Large intestine (tissue), 3 donors: ENCODE data around the gene BHMT2. TPM values are rescaled to one million over a fixed set of nuclear protein-coding genes. Genes with fewer than 3 reads are reported as not detected.

Experiments used
- DNase-seq, 2 donors: peaks; one replicate each; pipeline versions ENCODE4 v3.0.0 to v3.0.0-alpha.2; 2013
- H3K27ac ChIP-seq: one replicate; pipeline ENCODE4 v1.5.1; 2013; ENCODE audit warnings: low read length
- H3K27me3 ChIP-seq: 2 replicates; pipeline ENCODE4 v1.6.1; 2013; ENCODE audit warnings: low read length; ENCODE audit not compliant: control insufficient read depth, insufficient read depth
- H3K36me3 ChIP-seq: 2 replicates; pipeline ENCODE4 v1.6.1; 2013; ENCODE audit warnings: low read length; ENCODE audit not compliant: control insufficient read depth, insufficient read depth
- H3K4me1 ChIP-seq: one replicate; pipeline ENCODE4 v1.6.1; 2013; ENCODE audit warnings: low read length; ENCODE audit not compliant: control insufficient read depth, insufficient read depth
- H3K4me3 ChIP-seq: one replicate; pipeline ENCODE4 v1.5.1; 2013; ENCODE audit warnings: low read length
- H3K9me3 ChIP-seq: one replicate; pipeline ENCODE4 v1.6.1; 2013; ENCODE audit warnings: mild to moderate bottlenecking, low read depth, low read length, moderate library complexity; ENCODE audit not compliant: control insufficient read depth
- WGBS: methylation state at CpG from one replicate; pipeline ENCODE4 v1.1.5; 2013; ENCODE audit warnings: low lambda C conversion rate; ENCODE audit not compliant: insufficient coverage; 5-methylcytosine and 5-hydroxymethylcytosine counted together
- polyA plus RNA-seq: library from polyadenylated mRNA; unstranded; fragments of 120-200 nt; gene quantifications from one replicate; pipeline ENCODE4 v1.2.1, GENCODE V29; 2013

The BHMT2 gene
- polyA plus RNA-seq, 1 donor = 2.8 TPM

- H3K36me3 ChIP-seq = no peaks in the 10 kb centered on the region
- no peaks in the 10 kb centered on the region for H3K27me3 ChIP-seq
- 80% methylated on average over 1 of the region's 3 CpGs for WGBS
- no peaks in the 10 kb centered on the region for H3K9me3 ChIP-seq
- no peak overlapping the region for H3K4me3 ChIP-seq
- no peak for DNase-seq
- H3K4me1 ChIP-seq = peaks cover 12% of the 10 kb centered on the region
- H3K27ac ChIP-seq = no peak overlapping the region
Observed at GRCh38 chr5:79091064-79091463, 21.5 kb downstream of the BHMT2 start.

GRCh38 chr5:79093762-79094161, 24.2 kb downstream of the BHMT2 start:
- peaks cover 12% of the 10 kb centered on the region for H3K4me1 ChIP-seq
- WGBS = 100% methylated on average over 1 of the region's 3 CpGs
- no peak overlapping the region for H3K4me3 ChIP-seq
- H3K36me3 ChIP-seq = no peaks in the 10 kb centered on the region
- H3K9me3 ChIP-seq = no peaks in the 10 kb centered on the region
- peak overlapping the region; percentile 24 for H3K27ac ChIP-seq
- no peaks in the 10 kb centered on the region for H3K27me3 ChIP-seq
- DNase-seq = peak in 1 of 2 donors; percentile 53

- Histone ChIP-seq H3K27me3 (peaks cover 4% of the 10 kb centered on the region), H3K4me1 (peaks cover 14% of the 10 kb centered on the region), H3K9me3 (no peaks in the 10 kb centered on the region), H3K27ac (no peak overlapping the region), H3K36me3 (no peaks in the 10 kb centered on the region), H3K4me3 (no peak overlapping the region)
- WGBS = no CpG with 5 or more reads among the region's 2 CpGs
- DNase-seq = no peak
Observed at GRCh38 chr5:79105868-79106267, 36.3 kb downstream of the BHMT2 start.

GRCh38 chr5:79107020-79107796, 37.6 kb downstream of the BHMT2 start:
- peak; percentile 43 to 74 for DNase-seq
- H3K4me3 ChIP-seq = no peak overlapping the region
- no peaks in the 10 kb centered on the region for H3K36me3 ChIP-seq
- H3K9me3 ChIP-seq = peaks cover 7% of the 10 kb centered on the region
- H3K27me3 ChIP-seq = peaks cover 15% of the 10 kb centered on the region
- peak overlapping the region; percentile 70 for H3K27ac ChIP-seq
- 60% methylated on average over 1 of the region's 7 CpGs for WGBS
- H3K4me1 ChIP-seq = peaks cover 20% of the 10 kb centered on the region

- Histone ChIP-seq H3K4me1 (peaks cover 20% of the 10 kb centered on the region), H3K27ac (peak overlapping the region; percentile 70), H3K9me3 (peaks cover 9% of the 10 kb centered on the region), H3K27me3 (peaks cover 24% of the 10 kb centered on the region), H3K4me3 (no peak overlapping the region), H3K36me3 (no peaks in the 10 kb centered on the region)
- no peak for DNase-seq
- no CpG with 5 or more reads among the region's 3 CpGs for WGBS
Observed at GRCh38 chr5:79108086-79108485, 38.5 kb downstream of the BHMT2 start.

GRCh38 chr5:79108792-79109191, 39.2 kb downstream of the BHMT2 start:
- no CpG with 5 or more reads among the region's 8 CpGs for WGBS
- Histone ChIP-seq H3K27me3 (peaks cover 27% of the 10 kb centered on the region), H3K4me1 (peaks cover 20% of the 10 kb centered on the region), H3K27ac (peak overlapping the region; percentile 70), H3K4me3 (no peak overlapping the region), H3K36me3 (no peaks in the 10 kb centered on the region), H3K9me3 (peaks cover 9% of the 10 kb centered on the region)
- DNase-seq = peak in 1 of 2 donors; percentile 39

- DNase-seq = no peak
- 88% methylated on average over 5 of the region's 15 CpGs for WGBS
- Histone ChIP-seq H3K4me1 (peaks cover 20% of the 10 kb centered on the region), H3K36me3 (no peaks in the 10 kb centered on the region), H3K4me3 (no peak overlapping the region), H3K9me3 (peaks cover 9% of the 10 kb centered on the region), H3K27ac (no peak overlapping the region), H3K27me3 (peaks cover 29% of the 10 kb centered on the region)
Observed at GRCh38 chr5:79109527-79110492, 40.2 kb downstream of the BHMT2 start.

- Histone ChIP-seq H3K27ac (no peak within 1 kb of the TSS), H3K4me1 (peaks cover 19% of the 10 kb centered on the region), H3K36me3 (no peaks in the 10 kb centered on the region), H3K27me3 (peaks cover 31% of the 10 kb centered on the region), H3K9me3 (peaks cover 9% of the 10 kb centered on the region), H3K4me3 (peak within 1 kb of the TSS; percentile 26)
- no CpG with 5 or more reads among the region's 32 CpGs for WGBS
- no peak for DNase-seq
Observed at GRCh38 chr5:79111387-79111959, 41.9 kb downstream of the BHMT2 start, which contains the start of gene BHMT. BHMT (plus strand) TSS chr5:79111809; CDS start chr5:79111886, 77 bp downstream.

- Histone ChIP-seq H3K27me3 (peaks cover 31% of the 10 kb centered on the region), H3K4me1 (peaks cover 16% of the 10 kb centered on the region), H3K9me3 (peaks cover 9% of the 10 kb centered on the region), H3K36me3 (no peaks in the 10 kb centered on the region), H3K27ac (no peak overlapping the region), H3K4me3 (peak overlapping the region; percentile 26)
- 60% methylated on average over 2 of the region's 39 CpGs for WGBS
- DNase-seq = no peak
Observed at GRCh38 chr5:79111960-79112702, 42.6 kb downstream of the BHMT2 start.
